ENCODE data around the gene GRIK5.

The GRIK5 gene

DNA sequence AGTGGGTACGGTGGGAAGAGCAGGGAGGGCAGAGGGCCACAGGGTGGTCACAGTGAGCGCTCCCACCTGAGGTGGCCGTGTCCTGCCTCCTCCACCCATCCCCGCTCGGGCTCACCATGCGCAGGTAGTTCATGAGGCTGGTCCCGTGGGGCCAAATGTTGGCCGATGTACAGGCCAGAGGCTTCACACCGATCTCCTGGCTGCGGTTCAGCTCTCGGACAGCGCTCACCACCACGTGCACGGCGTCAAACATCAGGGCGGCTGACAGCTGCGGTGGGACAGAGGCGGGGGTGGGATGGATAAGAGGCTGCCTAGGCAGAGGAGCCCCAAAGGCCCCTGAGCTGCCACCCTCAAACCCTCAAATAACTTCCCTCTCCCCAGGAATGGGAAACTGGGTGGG, 15.8 kb downstream of the GRIK5 start:
- ATAC-seq (ENCODE audit: low read depth): no peak
- TF ChIP-seq, protein P1, sequence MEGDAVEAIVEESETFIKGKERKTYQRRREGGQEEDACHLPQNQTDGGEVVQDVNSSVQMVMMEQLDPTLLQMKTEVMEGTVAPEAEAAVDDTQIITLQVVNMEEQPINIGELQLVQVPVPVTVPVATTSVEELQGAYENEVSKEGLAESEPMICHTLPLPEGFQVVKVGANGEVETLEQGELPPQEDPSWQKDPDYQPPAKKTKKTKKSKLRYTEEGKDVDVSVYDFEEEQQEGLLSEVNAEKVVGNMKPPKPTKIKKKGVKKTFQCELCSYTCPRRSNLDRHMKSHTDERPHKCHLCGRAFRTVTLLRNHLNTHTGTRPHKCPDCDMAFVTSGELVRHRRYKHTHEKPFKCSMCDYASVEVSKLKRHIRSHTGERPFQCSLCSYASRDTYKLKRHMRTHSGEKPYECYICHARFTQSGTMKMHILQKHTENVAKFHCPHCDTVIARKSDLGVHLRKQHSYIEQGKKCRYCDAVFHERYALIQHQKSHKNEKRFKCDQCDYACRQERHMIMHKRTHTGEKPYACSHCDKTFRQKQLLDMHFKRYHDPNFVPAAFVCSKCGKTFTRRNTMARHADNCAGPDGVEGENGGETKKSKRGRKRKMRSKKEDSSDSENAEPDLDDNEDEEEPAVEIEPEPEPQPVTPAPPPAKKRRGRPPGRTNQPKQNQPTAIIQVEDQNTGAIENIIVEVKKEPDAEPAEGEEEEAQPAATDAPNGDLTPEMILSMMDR (IDR thresholded peaks at IDR 0.05; ENCODE audit: poor library complexity, severe bottlenecking): no peak
- H3K4me3 ChIP-seq (ENCODE audit: severe bottlenecking): no peak overlapping the region
- no peaks in the 10 kb centered on the region for H3K9me3 ChIP-seq (ENCODE audit: severe bottlenecking)
- H3K27me3 ChIP-seq (ENCODE audit: insufficient read depth, poor library complexity, severe bottlenecking): no peaks in the 10 kb centered on the region
- no peak overlapping the region for H3K27ac ChIP-seq (ENCODE audit: poor library complexity, severe bottlenecking)
- peaks cover 27% of the 10 kb centered on the region for H3K4me1 ChIP-seq (ENCODE audit: insufficient read depth, poor library complexity, severe bottlenecking)
- no peaks in the 10 kb centered on the region for H3K36me3 ChIP-seq (ENCODE audit: low read depth)
- no peak for DNase-seq (ENCODE audit: low spot score)

DNA sequence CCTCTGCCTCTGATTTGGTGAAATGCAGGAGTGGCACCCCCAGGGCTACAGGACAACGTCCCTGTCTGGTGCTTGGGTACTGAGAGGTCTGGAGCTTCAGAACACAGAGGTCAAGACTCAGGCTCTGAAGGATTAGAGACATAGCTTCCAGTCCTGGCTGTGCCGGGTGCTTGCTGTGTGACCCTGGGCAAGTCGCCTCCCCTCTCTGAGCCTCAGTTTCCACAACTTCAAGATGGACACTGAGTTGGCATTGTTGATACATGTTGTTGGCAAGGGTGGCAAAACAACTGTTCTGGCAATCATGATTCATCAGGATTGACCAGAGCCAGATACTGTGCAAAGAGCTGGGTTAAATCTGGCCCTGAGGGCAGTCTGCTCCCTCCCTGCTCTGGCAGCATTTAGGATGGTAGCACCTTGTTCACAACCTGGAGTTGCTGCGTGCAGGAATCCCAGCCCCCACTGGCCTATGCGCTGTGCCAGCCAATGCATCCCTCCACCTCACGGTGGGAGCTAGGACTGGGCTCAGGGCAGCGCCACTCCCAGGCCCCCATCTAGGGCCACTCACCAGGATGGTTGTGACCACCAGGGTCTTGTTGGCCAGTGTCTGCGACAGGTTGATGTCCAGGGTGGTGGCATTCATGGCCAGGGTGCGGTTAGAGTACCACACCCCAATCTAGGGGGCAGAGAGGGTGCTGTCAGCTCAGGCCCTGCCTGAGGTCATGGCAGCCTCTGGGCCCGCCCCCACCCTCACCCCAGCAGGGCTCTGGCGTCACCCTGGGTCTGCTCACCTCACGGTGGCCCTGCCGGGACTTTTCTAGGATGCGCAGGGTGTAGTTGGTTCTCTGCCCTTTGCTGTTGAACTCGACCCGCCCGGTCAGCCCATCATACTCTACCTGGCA, 16.7 kb downstream of the GRIK5 start:
- TF ChIP-seq, protein P1 (IDR thresholded peaks at IDR 0.05; ENCODE audit: poor library complexity, severe bottlenecking): no peak
- DNase-seq (ENCODE audit: low spot score) (no peak), ATAC-seq (ENCODE audit: low read depth) (no peak)
- Histone ChIP-seq H3K4me1 (ENCODE audit: insufficient read depth, poor library complexity, severe bottlenecking) (peaks cover 27% of the 10 kb centered on the region), H3K36me3 (ENCODE audit: low read depth) (no peaks in the 10 kb centered on the region), H3K9me3 (ENCODE audit: severe bottlenecking) (no peaks in the 10 kb centered on the region), H3K4me3 (ENCODE audit: severe bottlenecking) (no peak overlapping the region), H3K27me3 (ENCODE audit: insufficient read depth, poor library complexity, severe bottlenecking) (no peaks in the 10 kb centered on the region), H3K27ac (ENCODE audit: poor library complexity, severe bottlenecking) (peak overlapping the region; percentile 77)

DNA sequence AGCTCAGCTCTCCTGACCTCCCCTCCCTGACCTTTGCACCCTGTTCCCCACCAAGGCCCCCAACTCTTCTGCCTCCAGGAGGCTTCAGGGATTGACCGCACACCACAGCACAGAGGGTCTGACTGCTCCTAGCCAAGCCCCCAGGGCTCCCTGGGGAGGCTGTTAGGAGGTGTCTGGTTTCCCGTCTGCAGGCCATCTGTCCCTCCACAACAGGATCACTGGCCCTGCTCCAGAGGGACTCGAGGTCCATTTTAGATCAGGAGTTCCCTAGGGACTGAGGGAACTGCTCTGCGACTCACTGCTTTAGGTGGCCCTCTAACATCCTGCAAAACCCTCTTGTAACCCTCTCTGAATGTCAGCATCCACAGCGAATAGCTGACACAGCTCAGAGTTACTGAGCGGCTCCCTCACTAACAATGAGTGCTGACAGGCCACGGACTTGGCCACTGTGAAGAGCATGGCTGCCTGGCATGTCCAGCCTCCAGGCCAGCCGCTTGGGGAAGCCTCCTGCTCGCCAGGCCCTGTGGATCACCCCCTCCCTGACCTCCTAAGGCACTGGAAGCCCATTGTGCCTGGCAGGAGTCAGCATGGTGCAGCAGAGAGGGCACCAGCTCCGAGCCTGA, 17.7 kb downstream of the GRIK5 start:
- no peak for DNase-seq (ENCODE audit: low spot score)
- no peak for ATAC-seq (ENCODE audit: low read depth)
- TF ChIP-seq, protein P1 (IDR thresholded peaks at IDR 0.05; ENCODE audit: poor library complexity, severe bottlenecking): no peak
- Histone ChIP-seq H3K4me3 (ENCODE audit: severe bottlenecking) (no peak overlapping the region), H3K4me1 (ENCODE audit: insufficient read depth, poor library complexity, severe bottlenecking) (peaks cover 27% of the 10 kb centered on the region), H3K27me3 (ENCODE audit: insufficient read depth, poor library complexity, severe bottlenecking) (no peaks in the 10 kb centered on the region), H3K36me3 (ENCODE audit: low read depth) (no peaks in the 10 kb centered on the region), H3K9me3 (ENCODE audit: severe bottlenecking) (no peaks in the 10 kb centered on the region), H3K27ac (ENCODE audit: poor library complexity, severe bottlenecking) (peak overlapping the region; percentile 77)

DNA sequence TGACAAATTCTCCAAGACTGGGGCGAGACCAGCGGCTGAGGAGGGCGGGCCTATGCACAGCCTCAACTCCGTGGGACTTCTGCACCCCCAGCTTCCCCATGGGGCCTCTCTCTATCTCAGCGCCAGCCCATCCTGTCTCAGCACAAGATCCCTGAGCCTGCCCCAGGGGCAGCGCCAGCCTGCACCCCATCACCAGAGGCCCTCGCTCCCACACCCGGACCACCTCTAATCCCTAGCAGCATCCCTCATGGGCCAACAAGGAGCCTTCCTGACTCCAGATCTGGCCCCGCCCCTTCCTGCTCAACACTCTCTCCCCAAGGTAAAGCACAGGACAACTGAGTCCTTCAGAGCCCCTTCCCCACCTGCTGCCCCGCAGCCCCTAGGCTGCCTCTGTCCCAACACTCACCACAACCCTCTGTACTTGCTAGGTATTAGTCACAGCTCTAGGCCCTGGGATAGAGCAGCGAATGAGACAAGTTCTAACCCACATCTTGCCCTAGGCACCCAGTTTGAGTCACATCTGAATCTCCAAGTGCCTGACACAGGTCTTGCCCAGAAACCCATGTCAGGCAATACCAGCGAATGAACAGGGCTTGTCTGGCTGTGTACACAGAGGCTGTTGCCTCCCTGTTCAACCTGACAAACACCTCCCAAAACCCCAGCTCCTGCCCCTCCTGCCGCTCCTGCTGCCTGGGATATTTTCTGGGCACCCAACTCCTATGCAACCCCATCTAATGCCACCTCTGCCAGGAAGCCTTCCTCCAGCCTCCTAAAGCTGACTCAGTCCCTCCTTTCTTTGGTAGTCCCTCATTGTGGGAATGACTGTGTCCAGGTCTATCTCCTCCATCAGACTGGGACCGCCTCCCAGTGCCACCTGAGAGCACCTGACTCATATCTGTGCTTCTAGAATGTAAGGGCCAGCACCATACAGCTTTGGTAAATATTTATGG, 18.6 kb downstream of the GRIK5 start:
- no peaks in the 10 kb centered on the region for H3K9me3 ChIP-seq (ENCODE audit: severe bottlenecking)
- DNase-seq (ENCODE audit: low spot score): peak; percentile 87
- H3K4me3 ChIP-seq (ENCODE audit: severe bottlenecking): no peak overlapping the region
- peaks cover 27% of the 10 kb centered on the region for H3K4me1 ChIP-seq (ENCODE audit: insufficient read depth, poor library complexity, severe bottlenecking)
- H3K27ac ChIP-seq (ENCODE audit: poor library complexity, severe bottlenecking): peak overlapping the region; percentile 77
- no peaks in the 10 kb centered on the region for H3K27me3 ChIP-seq (ENCODE audit: insufficient read depth, poor library complexity, severe bottlenecking)
- no peaks in the 10 kb centered on the region for H3K36me3 ChIP-seq (ENCODE audit: low read depth)
- TF ChIP-seq, protein P1 (IDR thresholded peaks at IDR 0.05; ENCODE audit: poor library complexity, severe bottlenecking): no peak
- peak; percentile 91 for ATAC-seq (ENCODE audit: low read depth)
